ENCODE results near the gene MBTD1. TPM values are rescaled to one million over a fixed set of nuclear protein-coding genes. Genes with fewer than 3 reads are reported as not detected.

The MBTD1 gene
- total and polyA plus RNA-seq, 11 donors: 3.4 to 9.8 (median 5.8) TPM

- H3K4me3 ChIP-seq: no peak overlapping the region
- H3K9me3 ChIP-seq: no peaks in the 10 kb centered on the region
- DNase-seq: no peak
- H3K27ac ChIP-seq: peak overlapping the region in 11 of 12 donors; percentile 55 to 81 (median 73)
- H3K36me3 ChIP-seq: no peaks in the 10 kb centered on the region
- peaks cover 0 to 22% (median 8%) of the 10 kb centered on the region in 12 donors for H3K4me1 ChIP-seq
- TF ChIP-seq POLR2A (IDR thresholded peaks at IDR 0.05) (no peak), CTCF (IDR thresholded peaks at IDR 0.05) (no peak)
- ATAC-seq: peak; percentile 60 to 91 (median 82)
- no peaks in the 10 kb centered on the region for H3K27me3 ChIP-seq
- intact Hi-C loops (cut with DNase I): no loop called here
These were observed 126.9 kb downstream of the MBTD1 start for GRCh38 chr17:51132964-51133319.

GRCh38 chr17:51128076-51128475 is 131.8 kb downstream of the MBTD1 start:
- peak in 1 of 5 donors; percentile 11 for DNase-seq
- Histone ChIP-seq H3K4me3 (no peak overlapping the region), H3K27me3 (no peaks in the 10 kb centered on the region), H3K36me3 (no peaks in the 10 kb centered on the region), H3K9me3 (no peaks in the 10 kb centered on the region), H3K4me1 (peaks cover 0 to 17% (median 6%) of the 10 kb centered on the region in 12 donors), H3K27ac (no peak overlapping the region)
- WGBS, 4 donors: 62 to 74% (median 64%) methylated on average over 3 of the region's 3 CpGs
- TF ChIP-seq CTCF (IDR thresholded peaks at IDR 0.05): no peak
- TF ChIP-seq POLR2A (IDR thresholded peaks at IDR 0.05): no peak
- intact Hi-C loops (cut with DNase I): no loop called here
- ATAC-seq: no peak

Other genes with a start within 250 kb of the MBTD1 start
- 10 to 100 TPM; 35.8 to 65.4 (median 57.4) TPM for gene SPAG9, start 139.2 kb downstream of the MBTD1 start, total RNA-seq
- 10 to 100 TPM; 15.9 to 38.9 TPM for gene SPAG9, start 139.2 kb downstream of the MBTD1 start, polyA plus RNA-seq
- 10 to 100 TPM in 8 of 9 donors, 1 to 10 TPM in 1; 9.2 to 42.9 (median 23.4) TPM for gene NME1, start 106.5 kb downstream of the MBTD1 start, total RNA-seq
- gene NME1, start 106.5 kb downstream of the MBTD1 start, polyA plus RNA-seq: 100 to 1,000 TPM in 1 of 2 donors, 10 to 100 TPM in 1; 40.8 to 157 TPM
- gene NME2, start 93.6 kb downstream of the MBTD1 start, total RNA-seq: 100 to 1,000 TPM; 171 to 386 (median 245) TPM
- gene NME2, start 93.6 kb downstream of the MBTD1 start, polyA plus RNA-seq: 100 to 1,000 TPM; 414 to 813 TPM
- 10 to 100 TPM in 3 of 9 donors, 1 to 10 TPM in 6; 5.3 to 13.5 (median 8.1) TPM for gene UTP18, start 497 bp upstream of the MBTD1 start, total RNA-seq
- 10 to 100 TPM in 1 of 2 donors, 1 to 10 TPM in 1; 5.8 to 16.7 TPM for gene UTP18, start 497 bp upstream of the MBTD1 start, polyA plus RNA-seq

All from heart left ventricle (tissue), 16 donors.